OCI-LY3 (cell line): Measurements from ENCODE around the gene PSMG2.
"Not testable (repeated sequence)": the region's sequence is repeated elsewhere in the genome, so short reads cannot be mapped to it uniquely, and the experiment has no call there.

Source experiments
- H2AFZ ChIP-seq: fragments of 200-600, 300-600 bp; shearing (Covaris generic); 2 replicates; pipeline ENCODE4 v1.6.0; 2014; ENCODE audit warnings: antibody characterized with exemption, low read depth, low read length
- H3K27ac ChIP-seq: fragments of 200-600, 300-600 bp; sonication (generic); 2 replicates; pipeline ENCODE4 v1.5.1; 2014; ENCODE audit warnings: mild to moderate bottlenecking, low read length, moderate library complexity, mixed read lengths
- H3K27me3 ChIP-seq: fragments of 200-600, 300-600 bp; sonication (generic); 2 replicates; pipeline ENCODE4 v1.6.1; 2014; ENCODE audit warnings: low read depth, low read length, mixed read lengths
- H3K36me3 ChIP-seq: fragments of 200-600, 300-600 bp; sonication (generic); replicated peaks from 2 replicates; pipeline ENCODE3; 2014; ENCODE audit warnings: low read depth, low read length, mixed read lengths
- H3K4me1 ChIP-seq: fragments of 300-600, 200-600 bp; sonication (generic); 2 replicates; pipeline ENCODE4 v1.6.1; 2014; ENCODE audit warnings: low read length, mixed read lengths
- H3K4me2 ChIP-seq: fragments of 200-600, 300-600 bp; sonication (generic); 2 replicates; pipeline ENCODE4 v1.6.1; 2014; ENCODE audit warnings: low read length, mixed read lengths
- H3K4me3 ChIP-seq: fragments of 300-600, 200-600 bp; sonication (generic); 2 replicates; pipeline ENCODE4 v1.5.1; 2014; ENCODE audit warnings: antibody characterized with exemption, mild to moderate bottlenecking, low read length, moderate library complexity
- H3K79me2 ChIP-seq: fragments of 300-600, 200-600 bp; shearing (Covaris generic); 2 replicates; pipeline ENCODE4 v1.6.1; 2014; ENCODE audit warnings: mild to moderate bottlenecking, low read length, mixed read lengths
- H3K9ac ChIP-seq: fragments of 300-600, 200-600 bp; shearing (Covaris generic); 2 replicates; pipeline ENCODE4 v1.6.0; 2014; ENCODE audit warnings: mild to moderate bottlenecking, low read length, moderate library complexity
- H3K9me3 ChIP-seq: fragments of 200-600, 300-600 bp; shearing (Covaris generic); 2 replicates; pipeline ENCODE4 v1.6.1; 2014; ENCODE audit warnings: low read length, mixed read lengths; ENCODE audit not compliant: insufficient read depth
- H4K20me1 ChIP-seq: fragments of 200-600, 300-600 bp; sonication (generic); 2 replicates; pipeline ENCODE4 v1.6.1; 2016; ENCODE audit warnings: low read length, mixed read lengths; ENCODE audit not compliant: insufficient read depth
- EZH2phosphoT487 ChIP-seq: fragments of 200-600 bp; shearing (Covaris generic); IDR thresholded peaks from 2 replicates; pipeline ENCODE4 v1.6.1; 2018; ENCODE audit warnings: antibody characterized with exemption, mixed run types, low read depth
- TF ChIP-seq, protein P1 (sequence below): fragments of 200-600, 300-600 bp; sonication (generic); IDR thresholded peaks from 2 replicates; pipeline ENCODE4 v1.5.1; 2014; ENCODE audit warnings: antibody characterized with exemption, low read length, low read depth

PSMG2 gene

DNA sequence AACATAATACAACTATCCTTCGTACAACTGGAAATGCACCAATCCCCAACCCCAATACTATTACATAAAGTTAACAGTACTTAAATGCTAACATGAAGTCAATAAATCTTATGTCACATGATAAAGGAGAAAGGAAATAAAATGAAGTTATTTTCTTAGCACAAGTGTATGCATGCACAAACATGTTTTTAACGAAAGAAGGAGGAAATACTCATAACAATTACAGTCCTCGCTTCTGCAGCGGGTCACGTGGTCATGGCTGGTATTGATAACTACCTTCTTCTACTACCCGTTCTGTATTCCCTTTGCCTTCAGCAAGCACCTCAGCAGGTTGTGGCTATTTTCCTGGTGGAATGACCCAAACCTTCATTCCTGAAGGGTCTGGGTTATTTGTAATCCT lies 51.7 kb downstream of the PSMG2 start:
- Histone ChIP-seq H3K27me3 (no peaks in the 10 kb centered on the region), H3K9me3 (no peaks in the 10 kb centered on the region), H3K79me2 (no peaks in the 10 kb centered on the region), H2AFZ (no peak overlapping the region), H3K4me3 (no peak overlapping the region), H3K9ac (no peak overlapping the region), H3K36me3 (no peaks in the 10 kb centered on the region), H3K27ac (no peak overlapping the region), H4K20me1 (no peaks in the 10 kb centered on the region), H3K4me1 (peaks cover 3% of the 10 kb centered on the region; the same call in 1 of the 2 replicates), H3K4me2 (no peak overlapping the region)
- no peak for TF ChIP-seq EZH2phosphoT487
- TF ChIP-seq, protein P1, sequence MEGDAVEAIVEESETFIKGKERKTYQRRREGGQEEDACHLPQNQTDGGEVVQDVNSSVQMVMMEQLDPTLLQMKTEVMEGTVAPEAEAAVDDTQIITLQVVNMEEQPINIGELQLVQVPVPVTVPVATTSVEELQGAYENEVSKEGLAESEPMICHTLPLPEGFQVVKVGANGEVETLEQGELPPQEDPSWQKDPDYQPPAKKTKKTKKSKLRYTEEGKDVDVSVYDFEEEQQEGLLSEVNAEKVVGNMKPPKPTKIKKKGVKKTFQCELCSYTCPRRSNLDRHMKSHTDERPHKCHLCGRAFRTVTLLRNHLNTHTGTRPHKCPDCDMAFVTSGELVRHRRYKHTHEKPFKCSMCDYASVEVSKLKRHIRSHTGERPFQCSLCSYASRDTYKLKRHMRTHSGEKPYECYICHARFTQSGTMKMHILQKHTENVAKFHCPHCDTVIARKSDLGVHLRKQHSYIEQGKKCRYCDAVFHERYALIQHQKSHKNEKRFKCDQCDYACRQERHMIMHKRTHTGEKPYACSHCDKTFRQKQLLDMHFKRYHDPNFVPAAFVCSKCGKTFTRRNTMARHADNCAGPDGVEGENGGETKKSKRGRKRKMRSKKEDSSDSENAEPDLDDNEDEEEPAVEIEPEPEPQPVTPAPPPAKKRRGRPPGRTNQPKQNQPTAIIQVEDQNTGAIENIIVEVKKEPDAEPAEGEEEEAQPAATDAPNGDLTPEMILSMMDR = no peak

DNA sequence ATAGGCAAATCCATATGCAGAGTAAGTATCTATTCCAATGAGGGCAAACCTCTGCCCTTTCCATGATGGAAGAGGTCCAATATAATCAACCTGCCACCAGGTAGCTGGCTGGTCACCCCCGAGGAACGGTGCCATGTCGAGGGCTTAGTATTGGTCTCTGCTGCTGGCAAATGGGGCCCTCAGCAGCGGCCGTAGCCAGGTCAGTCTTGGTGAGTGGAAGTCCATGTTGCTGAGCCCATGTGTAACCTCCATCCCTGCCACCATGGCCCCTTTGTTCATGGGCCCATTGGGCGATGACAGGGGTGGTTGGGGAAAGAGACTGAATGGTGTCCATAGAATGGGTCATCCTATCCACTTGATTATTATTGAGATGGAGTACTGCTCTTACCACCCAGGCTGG lies 52.8 kb downstream of the PSMG2 start:
- H3K9me3 ChIP-seq, H4K20me1 ChIP-seq, H2AFZ ChIP-seq, H3K27me3 ChIP-seq, H3K27ac ChIP-seq, H3K79me2 ChIP-seq, H3K4me1 ChIP-seq, H3K36me3 ChIP-seq, H3K4me3 ChIP-seq, H3K9ac ChIP-seq, H3K4me2 ChIP-seq: not testable (repeated sequence)

DNA sequence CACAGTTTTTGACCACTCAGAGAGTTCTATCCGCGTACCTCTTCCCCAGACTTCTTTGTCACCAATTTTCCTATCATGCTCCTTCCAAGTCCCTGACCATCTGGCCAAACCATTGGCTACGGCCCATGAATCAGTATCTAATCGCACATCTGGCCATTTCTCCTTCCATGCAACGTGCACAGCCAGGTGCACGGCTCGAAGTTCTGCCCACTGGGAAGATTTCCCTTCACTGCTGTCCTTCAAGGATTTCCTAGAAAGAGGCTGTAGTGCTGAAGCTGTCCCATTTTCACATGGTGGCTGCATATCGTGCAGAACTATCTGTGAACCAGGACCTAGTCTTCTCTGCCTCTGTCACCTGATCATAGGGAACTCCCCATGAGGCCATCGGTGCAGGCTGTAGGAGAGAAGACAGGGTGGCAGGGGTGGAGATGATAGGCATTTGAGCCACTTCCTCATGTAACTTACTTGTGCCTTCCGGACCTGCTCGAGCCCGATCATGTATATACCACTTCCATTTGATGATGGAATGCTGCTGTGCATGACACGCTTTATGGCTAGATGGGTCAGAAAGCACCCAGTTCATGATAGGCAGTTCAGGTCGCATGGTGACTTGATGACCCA lies 53.9 kb downstream of the PSMG2 start:
- not testable (repeated sequence) for H3K36me3 ChIP-seq, H3K9ac ChIP-seq, H2AFZ ChIP-seq, H3K79me2 ChIP-seq, H3K9me3 ChIP-seq, H4K20me1 ChIP-seq, H3K4me2 ChIP-seq, H3K27me3 ChIP-seq, H3K4me3 ChIP-seq, H3K27ac ChIP-seq, H3K4me1 ChIP-seq

DNA sequence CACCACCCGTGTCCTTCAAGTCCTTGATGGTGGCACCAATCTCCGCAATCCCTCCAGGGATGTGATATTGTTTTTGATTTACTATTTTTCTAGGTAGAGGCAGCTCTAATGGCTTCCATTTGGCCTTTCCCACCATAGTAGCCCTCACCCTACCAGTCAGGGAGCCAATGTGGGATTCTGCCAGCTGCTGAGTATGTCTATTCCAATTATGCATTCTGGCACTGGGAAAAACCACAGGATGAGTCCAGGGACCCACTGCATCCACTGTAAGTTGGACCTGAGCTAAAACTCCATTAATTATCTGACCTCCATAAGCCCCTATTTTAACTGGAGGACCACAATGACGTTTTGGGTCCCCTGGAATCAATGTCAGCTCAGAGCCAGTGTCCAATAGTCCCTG lies 55.7 kb downstream of the PSMG2 start:
- H3K4me2 ChIP-seq, H3K36me3 ChIP-seq, H3K27ac ChIP-seq, H3K27me3 ChIP-seq, H2AFZ ChIP-seq, H3K79me2 ChIP-seq, H3K4me1 ChIP-seq, H3K4me3 ChIP-seq, H3K9ac ChIP-seq, H3K9me3 ChIP-seq, H4K20me1 ChIP-seq: not testable (repeated sequence)

DNA sequence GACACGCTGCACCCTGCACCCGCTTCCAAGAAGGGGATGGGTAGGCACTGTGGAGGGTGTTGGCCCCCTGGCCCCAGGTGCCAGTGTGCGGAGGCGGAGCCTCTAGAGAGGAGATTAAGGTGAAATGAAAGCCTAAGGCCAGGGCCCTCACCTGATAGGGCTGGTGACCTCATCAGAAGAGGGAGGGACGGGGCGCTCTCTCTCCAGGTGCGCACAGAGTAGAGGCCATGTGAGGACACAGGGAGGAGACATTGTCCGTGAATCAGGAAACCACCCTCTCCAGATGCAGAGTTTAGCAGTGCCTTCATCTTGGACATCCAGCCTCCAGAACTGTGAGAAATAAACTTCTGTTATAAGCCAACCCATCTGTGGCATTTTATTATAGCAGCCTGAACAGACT lies 62.3 kb downstream of the PSMG2 start:
- H3K79me2 ChIP-seq = no peaks in the 10 kb centered on the region
- H4K20me1 ChIP-seq = no peaks in the 10 kb centered on the region
- H2AFZ ChIP-seq = no peak overlapping the region
- no peak overlapping the region for H3K4me2 ChIP-seq
- H3K9ac ChIP-seq = no peak overlapping the region
- no peaks in the 10 kb centered on the region for H3K9me3 ChIP-seq
- H3K4me3 ChIP-seq = no peak overlapping the region
- no peak overlapping the region for H3K27ac ChIP-seq
- no peaks in the 10 kb centered on the region for H3K4me1 ChIP-seq
- TF ChIP-seq, protein P1 = no peak
- TF ChIP-seq EZH2phosphoT487 = no peak
- H3K36me3 ChIP-seq = no peaks in the 10 kb centered on the region
- H3K27me3 ChIP-seq = no peaks in the 10 kb centered on the region
